HT-29 (cell line): ENCODE results near the gene ZER1. TPM values are rescaled to one million over a fixed set of nuclear protein-coding genes. Genes with fewer than 3 reads are reported as not detected.
A peak's percentile ranks its signal among the peaks of the same experiment; 100 is the strongest.
"Not testable (repeated sequence)": the region's sequence is repeated elsewhere in the genome, so short reads cannot be mapped to it uniquely, and the experiment has no call there.

ENCODE experiments used
- DNase-seq: peaks from one replicate; pipeline ENCODE4 v3.0.0-alpha.2; 2015; ENCODE audit warnings: low spot score
- small RNA-seq: library from RNA; depleted of rRNA; stranded (forward); fragments of <200 nt; gene quantifications from one replicate; pipeline ENCODE3, GENCODE V24; 2014
- total RNA-seq: library from RNA; depleted of rRNA; stranded (reverse); fragments of >200 nt; shearing (Covaris generic); gene quantifications from 2 replicates; pipeline ENCODE4 v1.2.3, GENCODE V29; 2014; rRNA removed

ZER1 gene
- total RNA-seq, 1 experiment from 2014 or later = 18.5 TPM

- DNase-seq = not testable (repeated sequence)
These were observed 78.0 kb downstream of the ZER1 start for GRCh38 chr9:128693738-128694137.

- DNase-seq = no peak
These were observed 81.1 kb downstream of the ZER1 start for GRCh38 chr9:128690684-128691034.

- DNase-seq = peak; percentile 19
These were observed 81.7 kb downstream of the ZER1 start for GRCh38 chr9:128689820-128690683.

- no peak for DNase-seq
These were observed 82.4 kb downstream of the ZER1 start for GRCh38 chr9:128689293-128689774.

- DNase-seq = peak; percentile 91
These were observed 83.0 kb downstream of the ZER1 start, which contains the start of gene SET for GRCh38 chr9:128688501-128689292. SET (plus strand) TSS chr9:128689222; CDS start chr9:128689583, 361 bp downstream.

- DNase-seq = no peak
These were observed 84.3 kb downstream of the ZER1 start for GRCh38 chr9:128687453-128687852.

GRCh38 chr9:128685636-128686489 is 85.9 kb downstream of the ZER1 start:
- DNase-seq = no peak

GRCh38 chr9:128684325-128685199 is 87.2 kb downstream of the ZER1 start:
- peak; percentile 92 for DNase-seq

- DNase-seq = no peak
These were observed 87.7 kb downstream of the ZER1 start for GRCh38 chr9:128684065-128684324.

- peak; percentile 72 for DNase-seq
These were observed 88.2 kb downstream of the ZER1 start for GRCh38 chr9:128683340-128684064.

Small RNA genes within 50 kb of the gene (small RNA-seq; reads per million reads assigned to genes)
- gene RF00017 = not detected
- gene RN7SL560P = not detected

Other genes with a start within 250 kb of the ZER1 start
- gene SPTAN1, start 219.3 kb downstream of the ZER1 start, total RNA-seq = 192 and 203 TPM in 2 replicates
- 437 and 467 TPM in 2 replicates for gene DYNC2I2, start 115.1 kb downstream of the ZER1 start, total RNA-seq
- 403 and 420 TPM in 2 replicates for gene SET, start 82.7 kb downstream of the ZER1 start, total RNA-seq
- gene PKN3, start 69.4 kb downstream of the ZER1 start, total RNA-seq = 17.9 and 18.7 TPM in 2 replicates
- gene ZDHHC12, start 47.8 kb downstream of the ZER1 start, total RNA-seq = 160 and 195 TPM in 2 replicates
- gene TBC1D13, start 15.3 kb upstream of the ZER1 start, total RNA-seq = 24.0 and 25.4 TPM in 2 replicates
- 52.1 and 70.8 TPM in 2 replicates for gene ENDOG, start 46.6 kb upstream of the ZER1 start, total RNA-seq
- 97.6 and 121 TPM in 2 replicates for gene SPOUT1, start 57.9 kb upstream of the ZER1 start, total RNA-seq
- gene KYAT1, start 110.0 kb upstream of the ZER1 start, total RNA-seq = 10.4 and 11.8 TPM in 2 replicates
- 39.5 and 43.2 TPM in 2 replicates for gene LRRC8A, start 110.2 kb upstream of the ZER1 start, total RNA-seq
- gene PHYHD1, start 149.1 kb upstream of the ZER1 start, total RNA-seq = not detected in 2 replicates
- 27.6 and 29.0 TPM in 2 replicates for gene DOLK, start 175.7 kb upstream of the ZER1 start, total RNA-seq
- 55.8 and 75.5 TPM in 2 replicates for gene NUP188, start 175.8 kb upstream of the ZER1 start, total RNA-seq